Superior temporal gyrus (tissue), 1 donor: ENCODE measurements around the gene ST3GAL6.
"Not testable (repeated sequence)": the region's sequence is repeated elsewhere in the genome, so short reads cannot be mapped to it uniquely, and the experiment has no call there.

ENCODE experiments used
- DNase-seq: peaks from one replicate; pipeline ENCODE4 v3.0.0-alpha.2; 2016; ENCODE audit errors: extremely low spot score

The ST3GAL6 gene

GRCh38 chr3:98801043-98801747 lies 38.1 kb downstream of the ST3GAL6 start:
- DNase-seq, result no peak

- no peak for DNase-seq
These were observed 42.4 kb downstream of the ST3GAL6 start for GRCh38 chr3:98805571-98805970.

- DNase-seq, result no peak
These were observed 43.4 kb downstream of the ST3GAL6 start for GRCh38 chr3:98806521-98806920.

- no peak for DNase-seq
These were observed 43.9 kb downstream of the ST3GAL6 start for GRCh38 chr3:98807011-98807410.

- DNase-seq, result no peak
These were observed 44.4 kb downstream of the ST3GAL6 start for GRCh38 chr3:98807561-98807960.

- no peak for DNase-seq
These were observed 44.9 kb downstream of the ST3GAL6 start for GRCh38 chr3:98808071-98808470.

GRCh38 chr3:98809557-98809956 lies 46.4 kb downstream of the ST3GAL6 start:
- no peak for DNase-seq

- no peak for DNase-seq
These were observed 47.9 kb downstream of the ST3GAL6 start for GRCh38 chr3:98811048-98811447.

- DNase-seq, result peak; percentile 82
These were observed 49.8 kb downstream of the ST3GAL6 start for GRCh38 chr3:98812851-98813374.

GRCh38 chr3:98814817-98815420 lies 51.8 kb downstream of the ST3GAL6 start:
- no peak for DNase-seq

GRCh38 chr3:98817547-98818041 lies 54.5 kb downstream of the ST3GAL6 start:
- DNase-seq, result peak; percentile 97

- no peak for DNase-seq
These were observed 57.9 kb downstream of the ST3GAL6 start for GRCh38 chr3:98821063-98821462.

- DNase-seq, result no peak
These were observed 60.7 kb downstream of the ST3GAL6 start for GRCh38 chr3:98823791-98824190.

- DNase-seq, result no peak
These were observed 61.1 kb downstream of the ST3GAL6 start for GRCh38 chr3:98824256-98824655.

GRCh38 chr3:98826126-98826525 lies 63.0 kb downstream of the ST3GAL6 start:
- no peak for DNase-seq

GRCh38 chr3:98827221-98827920 lies 64.2 kb downstream of the ST3GAL6 start:
- DNase-seq, result no peak

GRCh38 chr3:98829246-98829832 lies 66.2 kb downstream of the ST3GAL6 start:
- DNase-seq, result no peak

GRCh38 chr3:98831060-98831459 lies 67.9 kb downstream of the ST3GAL6 start:
- DNase-seq, result not testable (repeated sequence)

- DNase-seq, result no peak
These were observed 76.7 kb downstream of the ST3GAL6 start for GRCh38 chr3:98839846-98840245.

GRCh38 chr3:98843266-98843959 lies 80.3 kb downstream of the ST3GAL6 start:
- DNase-seq, result no peak
